Neutrophil (primary cell): ENCODE results near the gene TRMU.
"Not testable (repeated sequence)": the region's sequence is repeated elsewhere in the genome, so short reads cannot be mapped to it uniquely, and the experiment has no call there.

Experiments used
- H3K27ac ChIP-seq: fragments of 200-600 bp; sonication (generic); 2 replicates; pipeline ENCODE4 v1.5.1; 2016; ENCODE audit warnings: mild to moderate bottlenecking, moderate library complexity
- H3K27me3 ChIP-seq: fragments of 200-600 bp; sonication (generic); 2 replicates; pipeline ENCODE4 v1.6.0; 2016; ENCODE audit warnings: mild to moderate bottlenecking
- H3K36me3 ChIP-seq: fragments of 200-600 bp; sonication (generic); 2 replicates; pipeline ENCODE4 v1.5.1; 2017
- H3K4me1 ChIP-seq, 2 experiments: fragments of 200-600 bp in 1 of 2; sonication (generic) in 1 of 2; 1 replicate in 1 of 2; 2 replicates in 1 of 2; pipeline versions ENCODE4 v1.5.1 to v1.6.1; 2013 to 2016; ENCODE audit warnings: low read depth in 1 of 2, low read length in 1 of 2, mild to moderate bottlenecking in 1 of 2, moderate library complexity in 1 of 2; ENCODE audit not compliant: control insufficient read depth in 1 of 2, insufficient read depth in 1 of 2
- H3K4me3 ChIP-seq, 2 experiments: fragments of 200-600 bp in 1 of 2; sonication (generic) in 1 of 2; 1 replicate in 1 of 2; 2 replicates in 1 of 2; pipeline ENCODE4 v1.5.1; 2013 to 2016; ENCODE audit warnings: low read depth in 1 of 2, low read length in 1 of 2, mild to moderate bottlenecking in 1 of 2, moderate library complexity in 1 of 2
- H3K9me3 ChIP-seq: fragments of 200-600 bp; sonication (generic); 2 replicates; pipeline ENCODE4 v1.5.1; 2016
- CTCF ChIP-seq: fragments of 200-600 bp; sonication (generic); IDR thresholded peaks from 2 replicates; pipeline ENCODE4 v1.5.1; 2016; ENCODE audit warnings: antibody characterized with exemption

Gene TRMU

DNA sequence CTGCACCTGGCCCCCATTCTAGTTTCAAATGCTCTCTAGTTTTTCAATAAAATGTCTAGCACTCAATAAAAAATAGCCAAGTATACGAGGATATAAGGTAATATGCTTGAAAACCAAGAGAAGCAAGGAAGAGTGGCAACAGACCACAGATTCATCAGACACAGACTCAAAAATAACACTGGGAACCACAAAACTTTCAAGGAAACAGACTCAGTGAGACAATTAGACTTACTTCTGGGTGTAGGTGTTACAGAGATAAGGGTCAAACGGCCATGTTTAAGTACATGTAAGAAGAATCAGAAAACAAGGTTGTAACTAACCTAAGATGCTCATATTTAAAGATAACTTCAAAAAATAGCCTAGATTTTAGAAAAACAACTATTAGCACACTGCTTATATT is 67.0 kb downstream of the TRMU start:
- Histone ChIP-seq H3K27ac (no peak overlapping the region), H3K9me3 (no peaks in the 10 kb centered on the region), H3K4me3 (no peak overlapping the region), H3K4me1 (no peaks in the 10 kb centered on the region), H3K27me3 (no peaks in the 10 kb centered on the region), H3K36me3 (no peaks in the 10 kb centered on the region)
- no peak for TF ChIP-seq CTCF

GRCh38 chr22:46403880-46404279 is 68.4 kb downstream of the TRMU start:
- H3K27me3 ChIP-seq, H3K27ac ChIP-seq, H3K36me3 ChIP-seq, H3K4me3 ChIP-seq, H3K9me3 ChIP-seq, H3K4me1 ChIP-seq: not testable (repeated sequence)

GRCh38 chr22:46405901-46406300 is 70.4 kb downstream of the TRMU start:
- Histone ChIP-seq H3K27me3 (no peaks in the 10 kb centered on the region), H3K9me3 (no peaks in the 10 kb centered on the region), H3K4me3 (no peak overlapping the region), H3K27ac (no peak overlapping the region), H3K36me3 (no peaks in the 10 kb centered on the region), H3K4me1 (no peaks in the 10 kb centered on the region)
- no peak for TF ChIP-seq CTCF

DNA sequence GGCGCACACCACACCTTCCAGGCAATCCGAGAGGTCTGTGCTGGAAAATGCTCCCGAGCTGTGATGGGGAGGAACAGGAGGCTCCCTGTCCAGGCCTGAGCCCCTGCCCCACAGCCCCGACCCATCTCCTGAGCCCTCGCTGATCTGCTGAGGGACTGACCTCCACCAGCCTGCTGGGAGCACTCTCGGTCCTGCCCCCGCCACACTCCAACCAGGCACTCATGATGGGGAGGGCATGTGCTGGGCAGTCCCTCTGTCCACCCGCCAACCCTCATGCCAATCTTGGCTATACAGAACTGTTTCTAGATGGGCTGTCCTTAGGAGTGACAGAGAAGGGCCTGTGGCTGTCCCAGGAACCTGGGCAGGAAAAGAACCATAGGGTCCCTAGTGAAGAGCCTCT is 70.8 kb downstream of the TRMU start:
- Histone ChIP-seq H3K4me3 (no peak overlapping the region), H3K27ac (no peak overlapping the region), H3K4me1 (no peaks in the 10 kb centered on the region), H3K36me3 (no peaks in the 10 kb centered on the region), H3K9me3 (no peaks in the 10 kb centered on the region), H3K27me3 (no peaks in the 10 kb centered on the region)
- no peak for TF ChIP-seq CTCF

DNA sequence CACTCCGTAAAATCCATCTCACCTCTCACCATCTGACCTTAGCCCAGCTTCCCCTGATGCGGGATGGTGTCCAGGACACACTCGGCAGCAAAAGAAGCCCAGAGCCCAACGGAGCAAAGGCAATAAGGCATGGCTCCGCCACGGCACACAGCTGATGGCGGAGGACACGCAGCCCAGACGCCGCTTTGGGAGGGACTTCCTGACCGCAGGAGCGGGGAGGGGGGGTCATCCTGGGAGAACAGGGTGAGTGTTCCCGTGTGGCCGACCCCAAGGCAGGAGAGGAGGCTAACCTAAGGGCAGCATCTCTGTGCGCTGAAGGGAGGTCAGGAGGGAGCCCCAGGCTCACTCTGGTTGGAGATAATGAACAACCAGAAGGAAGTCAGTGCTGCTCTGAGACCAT is 71.3 kb downstream of the TRMU start:
- H3K27me3 ChIP-seq = no peaks in the 10 kb centered on the region
- H3K4me1 ChIP-seq = no peaks in the 10 kb centered on the region
- H3K36me3 ChIP-seq = no peaks in the 10 kb centered on the region
- no peak overlapping the region for H3K4me3 ChIP-seq
- no peak overlapping the region for H3K27ac ChIP-seq
- TF ChIP-seq CTCF = no peak
- no peaks in the 10 kb centered on the region for H3K9me3 ChIP-seq
